HG02763 (cell line): ENCODE data around the gene GET4.
A peak's percentile ranks its signal among the peaks of the same experiment; 100 is the strongest.
"Not testable (repeated sequence)": the region's sequence is repeated elsewhere in the genome, so short reads cannot be mapped to it uniquely, and the experiment has no call there.

Source experiments
- ATAC-seq: cut with Tn5 transposase; IDR thresholded peaks from one replicate; pipeline ENCODE4 v1.9.1; 2021; ENCODE audit warnings: mild to moderate bottlenecking, moderate library complexity; ENCODE audit not compliant: unreplicated experiment

The GET4 gene

DNA sequence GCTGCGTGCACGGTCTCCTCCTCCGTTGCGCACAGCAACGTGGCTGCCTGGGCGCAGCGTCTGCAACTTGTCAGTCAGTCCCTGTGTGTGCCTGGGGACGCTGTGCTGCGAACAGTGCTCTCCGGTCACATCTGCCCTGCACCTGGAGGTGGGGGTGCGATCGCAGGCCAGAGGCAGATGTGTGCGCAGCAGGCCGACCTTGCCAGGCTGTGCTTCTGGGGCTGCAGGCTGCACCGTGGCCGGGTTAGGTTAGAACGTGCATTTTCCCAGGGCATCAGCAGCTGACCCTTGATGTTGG lies 8.2 kb upstream of the GET4 start:
- ATAC-seq, result no peak

DNA sequence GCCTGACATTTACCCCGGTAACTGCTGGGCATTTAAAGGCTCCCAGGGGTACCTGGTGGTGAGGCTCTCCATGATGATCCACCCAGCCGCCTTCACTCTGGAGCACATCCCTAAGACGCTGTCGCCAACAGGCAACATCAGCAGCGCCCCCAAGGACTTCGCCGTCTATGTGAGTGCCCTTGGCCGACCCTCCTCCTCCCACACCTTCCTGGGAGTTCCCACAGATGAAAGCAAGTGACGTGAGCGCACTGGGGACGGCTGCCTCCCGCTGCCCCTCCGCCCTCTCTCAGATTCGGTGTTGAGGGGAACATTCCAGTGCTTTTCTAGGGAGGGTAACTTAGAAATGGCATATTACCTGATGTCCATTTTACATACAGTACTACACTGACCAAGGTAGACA lies 7.0 kb upstream of the GET4 start:
- ATAC-seq, result no peak

DNA sequence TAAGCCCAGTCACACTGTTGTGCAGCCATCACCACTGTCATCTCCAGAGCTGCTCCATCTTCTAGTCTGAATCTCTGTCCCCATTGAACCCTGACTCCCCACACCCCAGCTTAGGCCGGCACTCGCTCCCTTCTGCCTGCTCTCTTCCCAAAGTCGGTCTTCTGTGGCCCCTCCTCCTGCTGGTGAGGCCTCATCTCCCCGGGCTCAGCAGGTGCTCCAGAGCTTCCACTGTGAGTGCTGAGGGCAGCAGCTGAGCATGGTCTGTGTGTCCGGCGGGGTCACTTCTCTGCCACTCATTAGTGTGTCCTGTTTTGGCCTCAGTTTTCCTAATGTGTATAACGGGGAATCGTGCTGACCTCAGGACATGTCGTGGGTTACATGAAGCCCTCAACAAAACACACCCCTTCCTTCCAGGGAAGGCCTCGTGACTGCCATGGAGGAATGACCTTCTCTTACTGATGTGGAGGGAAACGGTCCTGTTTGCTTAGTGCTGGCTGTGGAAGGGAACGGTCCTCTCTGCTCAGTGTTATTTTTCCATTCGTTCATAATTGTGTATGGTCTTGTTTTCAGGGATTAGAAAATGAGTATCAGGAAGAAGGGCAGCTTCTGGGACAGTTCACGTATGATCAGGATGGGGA lies 4.3 kb upstream of the GET4 start:
- ATAC-seq, result no peak

DNA sequence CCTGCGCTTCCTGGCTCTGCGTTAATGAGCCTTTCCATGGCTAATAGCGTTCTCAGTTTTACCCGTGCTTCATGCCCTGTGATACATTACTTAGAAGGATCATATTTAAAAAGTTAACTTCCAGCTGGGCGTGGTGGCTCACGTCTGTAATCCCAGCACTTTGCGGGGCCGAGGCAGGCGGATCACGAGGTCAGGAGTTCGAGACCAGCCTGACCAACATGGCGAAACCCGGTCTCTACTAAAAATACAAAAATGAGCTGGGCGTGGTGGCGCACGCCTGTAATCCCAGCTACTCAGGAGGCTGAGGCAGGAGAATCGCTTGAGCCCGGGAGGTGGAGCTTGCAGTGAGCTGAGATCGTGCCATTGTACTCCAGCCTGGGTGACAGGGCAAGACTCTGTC lies 3.7 kb upstream of the GET4 start:
- ATAC-seq, result not testable (repeated sequence)

DNA sequence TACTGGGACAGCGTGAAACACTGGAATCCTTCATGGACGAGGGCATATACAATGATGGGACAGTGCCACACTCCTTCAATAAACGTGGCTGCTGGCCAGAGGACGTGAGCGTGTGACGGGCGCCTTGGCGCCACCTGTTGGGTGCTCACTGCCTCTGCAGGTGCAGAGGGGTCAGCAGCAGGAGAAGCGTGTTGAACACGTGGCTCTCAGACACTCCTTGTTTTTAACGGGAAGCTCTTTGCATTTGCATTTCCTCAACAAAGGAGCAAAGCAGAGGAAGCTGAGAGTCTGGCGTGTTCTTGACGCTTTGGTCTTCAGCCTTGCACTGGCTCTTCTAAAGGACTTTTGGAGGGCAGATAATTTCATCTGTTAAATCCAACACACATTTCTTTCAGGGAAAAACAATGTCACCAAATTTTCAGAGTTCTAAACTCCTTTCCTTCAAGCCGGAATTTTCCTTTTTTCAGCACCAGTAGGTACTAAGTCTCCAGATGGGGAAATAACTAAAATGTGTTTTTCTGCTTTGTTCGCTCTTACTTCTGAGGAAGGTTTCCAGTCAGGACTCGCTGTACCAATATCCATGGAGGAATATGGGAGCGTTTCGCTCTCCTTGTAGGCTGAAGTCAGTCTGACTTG lies 2.9 kb upstream of the GET4 start:
- ATAC-seq, result no peak

DNA sequence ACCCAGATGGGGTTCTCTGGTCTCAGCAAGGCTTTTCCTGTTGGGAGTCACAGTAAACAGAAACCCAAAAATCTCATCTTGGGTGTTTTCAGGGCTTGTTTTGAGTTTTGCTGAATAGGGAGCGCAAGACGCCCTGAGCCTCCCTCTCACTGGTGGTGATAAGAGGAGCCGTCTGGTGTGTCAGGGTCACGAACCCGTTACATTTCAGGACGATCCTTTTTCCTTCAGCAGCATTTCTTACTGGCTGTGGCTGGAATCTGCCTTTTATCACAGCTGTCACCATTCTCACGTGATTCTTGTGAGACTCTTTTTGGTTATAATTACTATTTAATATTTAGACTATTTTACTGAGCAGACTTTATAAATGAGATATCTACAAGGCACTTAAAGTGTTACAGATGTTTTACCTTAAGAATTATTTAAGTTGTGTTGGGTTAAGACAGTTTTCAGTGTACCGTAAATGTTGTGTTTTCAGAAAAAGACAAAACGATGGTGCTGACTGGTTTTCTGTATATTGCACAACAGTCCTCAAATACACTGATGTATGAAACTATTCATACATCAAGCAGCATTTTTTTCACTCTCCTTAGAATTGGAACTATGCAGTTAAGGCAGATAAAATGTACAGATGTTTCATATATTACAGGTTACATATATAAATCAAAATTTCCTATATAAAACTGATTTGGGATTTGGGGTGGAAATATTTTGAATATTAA lies 2.2 kb upstream of the GET4 start:
- ATAC-seq, result no peak

DNA sequence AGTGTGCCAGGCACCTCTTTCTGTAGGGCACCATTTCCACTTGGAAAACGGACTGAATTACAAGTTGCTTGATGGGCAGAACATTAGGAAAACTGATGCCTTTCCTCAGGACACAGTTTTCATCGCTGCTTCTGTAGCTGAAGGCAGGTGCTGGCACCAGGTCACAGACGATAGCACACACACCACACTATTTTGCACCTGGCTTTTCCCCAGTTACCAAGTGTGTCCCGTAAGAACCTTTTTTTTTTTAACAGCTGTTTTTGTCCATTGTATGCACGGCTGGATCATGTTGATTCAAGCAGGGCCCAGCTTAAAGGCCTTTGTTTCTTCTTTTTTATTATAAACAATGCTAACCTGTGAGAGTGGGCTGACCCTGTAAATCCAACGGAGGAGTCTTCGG lies 1.3 kb upstream of the GET4 start:
- ATAC-seq, result no peak

DNA sequence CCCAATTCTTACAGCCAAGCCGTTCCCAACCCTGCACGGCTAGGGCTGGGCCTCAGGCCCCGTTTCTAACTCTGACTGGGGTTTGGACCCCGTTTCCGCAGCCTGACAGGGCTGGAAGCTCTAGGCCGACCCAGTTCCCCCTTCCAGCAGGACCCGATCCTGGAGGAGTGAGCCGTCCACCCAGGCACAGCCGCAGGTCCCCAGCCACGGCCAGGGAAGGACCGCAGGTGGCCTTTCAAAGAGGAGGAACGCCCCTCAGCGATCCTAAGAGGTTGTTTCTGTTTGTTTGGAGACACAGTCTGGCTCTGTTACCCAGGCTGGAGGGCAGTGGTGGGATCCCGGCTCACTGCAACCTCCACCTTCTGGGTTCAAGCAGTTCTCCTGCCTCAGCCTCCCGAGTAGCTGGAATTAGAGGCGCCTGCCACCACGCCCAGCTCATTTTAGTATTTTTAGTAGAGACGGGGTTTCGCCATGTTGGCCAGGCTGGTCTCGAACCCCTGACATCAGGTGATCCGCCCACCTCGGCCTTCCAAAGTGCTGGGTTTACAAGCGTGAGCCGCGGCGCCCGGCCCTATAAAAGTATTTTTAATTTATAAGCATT lies 778 bp upstream of the GET4 start:
- no peak for ATAC-seq

DNA sequence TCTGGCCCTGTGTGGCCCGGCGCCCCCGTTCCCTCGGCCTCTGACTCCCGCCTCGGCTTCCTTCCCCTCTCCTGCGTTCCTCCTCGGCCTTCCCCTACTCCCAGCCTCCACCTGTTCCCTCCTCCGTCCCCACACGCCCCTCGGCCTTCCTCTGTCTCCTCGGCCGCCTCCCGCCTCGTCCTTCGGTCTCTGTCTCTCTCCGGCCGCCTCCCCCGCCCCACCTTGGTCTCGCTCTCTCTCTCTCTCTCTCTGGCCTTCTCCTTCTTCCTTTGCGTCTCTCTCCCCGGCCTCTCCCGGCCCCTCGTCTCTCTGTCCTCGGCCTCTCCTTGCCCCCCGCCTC lies 588 bp downstream of the GET4 start:
- ATAC-seq, result peak; percentile 24

DNA sequence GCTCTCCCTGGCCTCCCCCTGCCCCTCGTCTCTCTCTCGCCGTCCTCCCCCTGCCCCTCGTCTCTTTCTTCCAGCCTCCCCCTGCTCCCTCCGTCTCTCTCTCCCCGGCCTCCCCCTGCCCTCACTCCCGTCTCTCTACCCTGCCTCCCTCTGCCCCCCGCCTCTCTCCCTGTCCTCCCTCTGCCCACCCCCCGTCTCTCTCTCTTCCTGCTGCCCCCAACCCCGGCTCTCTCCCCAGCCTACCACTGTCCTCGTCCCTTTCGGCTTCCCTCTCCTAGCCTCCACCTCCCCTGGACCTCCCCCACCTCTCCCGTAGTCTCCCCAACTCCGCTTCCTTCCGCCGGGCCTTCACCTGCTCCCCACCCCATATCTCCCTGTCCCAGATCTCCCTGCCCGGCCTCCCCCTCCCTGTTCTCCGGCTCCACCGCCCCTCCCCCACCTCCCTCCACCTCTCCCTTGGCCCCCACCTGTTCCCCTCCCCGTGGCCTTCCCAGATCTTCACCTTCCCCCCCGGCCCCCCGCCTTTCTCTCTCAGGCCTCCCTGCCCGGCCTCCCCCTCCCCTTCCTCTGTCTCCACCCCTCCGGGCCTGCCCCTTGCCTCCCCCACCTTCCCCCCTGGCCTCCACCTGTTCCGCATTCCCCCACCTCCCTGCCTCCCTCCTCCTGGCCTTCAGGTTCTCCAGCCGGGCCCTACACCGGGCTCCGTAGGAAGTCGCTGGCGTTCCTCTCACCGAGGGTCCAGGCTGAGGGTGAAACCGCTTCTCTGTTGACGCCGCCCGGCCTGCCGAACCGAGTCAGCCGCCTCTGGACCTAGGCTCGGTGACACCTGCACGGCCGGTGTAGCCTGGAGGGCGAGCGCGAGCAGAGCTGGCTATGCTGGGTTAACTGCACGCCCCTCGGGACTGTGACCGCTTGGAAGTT lies 1.2 kb downstream of the GET4 start:
- no peak for ATAC-seq

DNA sequence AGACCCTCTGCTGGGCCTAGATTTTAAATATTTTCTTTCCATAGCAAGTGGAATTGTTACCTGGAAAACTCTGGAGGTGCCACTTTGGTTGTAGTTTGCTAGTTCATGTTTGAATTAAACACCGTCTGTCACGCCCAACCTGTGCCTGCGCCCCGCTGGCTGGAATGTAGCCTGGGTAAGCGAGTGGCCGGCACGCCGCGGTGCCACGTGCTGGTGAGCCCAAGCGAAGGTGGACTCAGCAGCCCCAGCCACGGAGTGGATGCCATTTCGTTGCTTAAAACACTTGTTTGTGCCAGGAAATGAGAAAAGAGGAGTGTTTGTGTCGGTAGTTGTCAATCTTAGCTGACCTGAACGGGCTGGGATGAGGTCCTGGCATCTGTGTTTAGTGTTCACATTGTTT lies 2.7 kb downstream of the GET4 start:
- ATAC-seq, result no peak

DNA sequence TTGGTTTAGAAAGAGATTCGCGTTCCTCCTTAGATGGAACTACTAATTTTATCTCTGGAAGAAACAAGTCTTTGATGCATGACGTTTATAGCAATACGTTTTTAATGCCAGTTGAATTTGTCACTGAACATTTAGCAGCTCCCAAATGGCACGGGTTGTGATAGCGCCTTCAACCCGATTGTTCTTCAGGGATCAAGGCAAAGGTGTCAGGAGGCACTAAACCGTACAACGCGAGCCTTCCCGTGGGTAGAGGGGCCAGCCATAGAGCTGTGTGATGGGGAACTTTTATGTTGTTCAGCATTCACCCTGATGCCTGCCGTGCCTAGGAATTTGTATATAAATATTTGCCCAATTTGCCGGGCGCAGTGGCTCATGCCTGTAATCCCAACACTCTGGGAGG lies 3.4 kb downstream of the GET4 start:
- ATAC-seq, result no peak

DNA sequence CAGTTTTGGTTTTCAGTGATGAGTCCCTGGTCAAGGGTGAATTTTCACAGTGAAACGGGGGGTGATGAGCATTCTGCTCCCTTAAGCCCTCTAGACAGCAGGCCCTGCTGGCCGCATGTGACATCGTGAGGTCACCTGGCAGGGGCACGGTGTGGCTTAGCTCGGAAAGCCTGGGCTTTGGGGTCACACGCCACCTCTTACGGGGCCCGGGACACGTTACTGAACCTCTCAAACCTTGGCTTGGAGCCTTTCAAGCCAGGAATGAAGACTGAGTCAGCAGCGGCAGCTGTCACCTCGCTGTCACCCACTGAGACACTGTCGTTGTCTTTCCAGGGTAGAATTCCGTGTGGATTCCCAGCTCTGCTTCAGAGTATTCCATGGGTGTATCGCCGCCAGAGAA lies 4.1 kb downstream of the GET4 start:
- no peak for ATAC-seq

DNA sequence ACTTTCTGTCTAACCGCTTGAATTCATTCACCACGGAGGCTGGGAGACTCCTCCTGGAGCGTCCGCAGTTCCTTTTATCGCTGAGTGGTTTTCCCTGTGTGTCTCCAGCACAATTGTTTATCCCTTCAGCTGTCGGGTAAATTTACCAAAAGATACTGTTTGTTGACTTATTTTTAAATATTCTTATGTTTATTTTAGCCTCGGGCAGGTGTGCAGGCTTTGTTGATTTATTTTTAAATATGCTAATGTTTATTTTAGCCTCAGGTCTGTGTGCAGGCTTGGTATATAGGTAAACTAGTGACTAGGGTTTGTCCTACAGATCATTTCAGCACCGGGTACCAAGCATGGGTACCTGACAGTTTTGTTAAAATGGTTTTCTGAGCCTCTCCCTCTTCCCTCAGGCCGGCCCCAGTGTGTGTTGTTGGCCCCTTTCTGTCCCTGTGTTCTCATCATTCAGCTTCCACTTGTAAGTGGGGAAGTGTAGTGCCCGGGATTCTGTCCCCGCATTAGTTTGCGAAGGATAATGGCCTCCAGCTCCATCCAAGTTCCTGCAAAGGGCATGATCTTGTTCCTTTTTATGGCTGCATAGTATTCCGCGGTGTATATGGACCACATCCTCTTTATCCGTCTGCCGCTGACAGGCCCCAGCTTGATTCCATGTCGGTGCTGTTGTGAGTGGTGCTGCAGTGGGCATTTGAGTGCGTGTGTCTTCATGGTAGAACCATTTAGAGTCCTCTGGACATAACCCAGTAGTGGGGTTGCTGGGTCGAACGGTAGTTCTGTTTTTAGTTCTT lies 5.3 kb downstream of the GET4 start:
- no peak for ATAC-seq

DNA sequence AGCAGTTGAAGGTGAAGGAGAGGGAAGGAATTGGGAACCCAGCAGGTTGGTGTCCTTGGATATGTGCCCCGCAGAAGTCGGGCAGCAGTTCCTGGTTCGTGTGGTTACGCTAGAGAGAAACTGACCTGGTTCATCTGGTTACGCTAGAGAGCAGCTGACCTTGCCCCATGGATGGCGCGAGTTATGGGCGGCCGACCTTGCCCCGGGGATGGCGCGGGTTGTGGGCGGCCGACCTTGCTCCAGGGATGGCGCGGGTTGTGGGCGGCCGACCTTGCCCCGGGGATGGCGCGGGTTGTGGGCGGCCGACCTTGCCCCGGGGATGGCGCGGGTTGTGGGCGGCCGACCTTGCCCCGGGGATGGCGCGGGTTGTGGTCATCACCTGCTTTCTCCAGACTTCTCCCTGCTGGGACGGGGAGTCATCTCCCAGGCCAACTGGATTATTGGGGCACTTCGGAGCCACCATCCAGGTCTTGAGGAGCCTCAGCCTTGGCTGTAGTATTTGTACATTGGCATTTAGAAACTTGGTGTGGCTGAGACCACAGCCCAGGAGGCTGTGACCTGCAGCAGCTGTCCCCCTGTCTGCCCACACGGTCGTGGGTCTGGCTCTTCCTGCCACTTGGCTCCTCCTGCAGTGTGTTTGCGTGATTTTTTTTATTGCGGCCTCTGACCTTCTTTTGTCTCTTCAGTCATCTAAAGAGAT lies 6.1 kb downstream of the GET4 start:
- no peak for ATAC-seq

DNA sequence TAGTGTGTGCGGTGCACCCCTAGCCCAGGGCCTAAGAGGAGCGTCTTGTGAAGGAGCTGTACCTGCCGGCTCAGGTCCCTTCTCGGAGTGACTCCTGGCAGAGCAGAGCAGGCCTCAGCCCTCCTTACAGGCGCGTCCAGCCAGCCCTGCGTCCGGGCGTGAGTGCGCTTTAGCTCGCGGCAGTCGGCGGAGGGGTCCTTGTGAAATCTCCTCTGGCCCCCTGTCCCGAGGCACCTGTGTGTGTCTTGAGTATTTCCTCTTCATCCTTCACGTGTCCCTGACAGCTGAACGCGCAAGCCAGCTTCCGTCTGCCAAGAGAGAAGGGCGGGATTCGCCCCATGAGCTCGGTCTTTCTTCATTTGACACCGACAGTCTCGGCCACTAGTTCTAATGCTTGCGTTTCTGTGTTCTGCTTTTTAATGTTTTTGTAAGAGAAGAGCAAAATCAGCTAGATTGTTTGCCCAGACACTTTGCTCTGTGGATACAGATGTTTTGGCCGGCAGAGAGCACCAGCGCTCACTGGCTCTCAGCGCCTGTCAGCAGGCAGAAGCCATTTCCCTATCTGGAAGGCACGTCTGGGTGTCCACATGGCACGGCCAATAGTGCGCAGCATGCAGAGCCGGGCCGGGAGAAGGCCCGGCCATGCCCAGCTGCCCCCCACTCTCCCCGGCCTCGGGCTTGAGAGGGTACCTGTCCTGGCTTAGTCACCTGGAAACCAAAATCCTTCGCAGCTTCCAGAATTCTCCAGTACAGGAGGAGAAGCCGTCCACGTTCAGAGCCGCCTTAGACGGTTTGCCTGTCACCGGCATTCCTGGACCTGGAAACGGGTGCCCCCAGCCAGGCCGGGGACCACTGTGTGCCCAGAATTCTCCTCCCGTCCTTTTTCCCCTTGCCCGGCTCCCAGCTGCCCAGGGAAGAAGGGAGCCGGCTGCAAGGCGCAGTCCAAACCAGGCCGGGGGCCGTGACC lies 7.0 kb downstream of the GET4 start:
- no peak for ATAC-seq

DNA sequence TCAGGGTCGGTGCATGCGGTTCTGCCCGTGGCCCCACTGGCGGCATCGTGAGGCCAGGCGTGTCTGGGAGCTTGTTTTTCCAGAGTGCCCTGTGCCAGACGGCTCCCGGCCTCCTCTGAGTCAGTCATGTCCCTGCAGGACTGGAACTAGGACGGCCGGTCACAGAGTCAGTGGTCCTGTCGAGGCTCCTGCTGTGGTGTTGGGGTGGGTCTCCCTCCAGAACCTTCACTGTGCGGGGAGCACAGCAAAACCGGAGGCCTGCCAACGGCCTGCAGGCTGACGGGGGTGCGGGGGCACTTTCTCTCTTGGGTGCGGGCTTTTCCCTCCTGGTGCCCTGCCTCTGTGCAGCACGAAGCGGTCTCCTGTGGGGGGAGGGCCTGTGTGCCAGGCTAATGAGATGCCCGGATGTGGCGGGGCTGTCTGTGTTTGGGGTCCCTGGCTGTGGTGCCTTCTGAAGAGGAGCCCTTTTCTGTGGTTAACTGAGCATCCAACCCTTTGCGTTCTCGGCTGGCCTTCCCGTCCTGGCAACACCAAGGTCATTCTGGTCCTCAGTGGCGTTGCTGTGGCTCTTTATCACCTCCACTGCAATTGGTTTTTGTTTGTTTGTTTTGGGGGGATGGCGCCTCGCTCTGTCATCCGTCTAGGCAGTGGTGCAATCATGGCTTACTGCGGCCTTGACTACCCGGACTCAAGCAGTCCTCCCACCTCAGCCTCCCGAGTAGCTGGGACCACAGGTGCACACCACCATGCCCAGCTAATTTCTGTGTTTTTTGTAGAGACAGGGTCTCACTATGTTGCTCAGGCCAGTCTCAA lies 8.0 kb downstream of the GET4 start:
- no peak for ATAC-seq
